HepG2 (cell line): ENCODE results near the gene ERCC6. TPM values are rescaled to one million over a fixed set of nuclear protein-coding genes. Genes with fewer than 3 reads are reported as not detected.

ENCODE experiments used
- ARID2 ChIP-seq: sonication (generic); formaldehyde crosslinking; IDR thresholded peaks from 2 replicates; pipeline ENCODE4 v1.8.1; 2022; ENCODE audit warnings: mild to moderate bottlenecking, missing genetic modification reagents, borderline replicate concordance
- DNMT1 ChIP-seq: sonication (generic); formaldehyde crosslinking; IDR thresholded peaks from 2 replicates; pipeline ENCODE4 v1.5.1; 2020; ENCODE audit warnings: mild to moderate bottlenecking, missing genetic modification reagents
- EP300 ChIP-seq, 3 experiments: sonication (generic) in 1 of 3; formaldehyde crosslinking in 1 of 3; IDR thresholded peaks; 2 replicates each; pipeline versions ENCODE4 v1.5.1 to v1.6.1; 2011 to 2020; ENCODE audit warnings: low read depth in 2 of 3, low read length in 2 of 3, borderline replicate concordance in 1 of 3, improper control_type of control experiment in 1 of 3, mild to moderate bottlenecking in 1 of 3, missing genetic modification reagents in 1 of 3, moderate library complexity in 1 of 3
- FOXA3 ChIP-seq: IDR thresholded peaks from 2 replicates; pipeline ENCODE4 v1.6.1; 2016; ENCODE audit warnings: missing genetic modification reagents, missing compliant biosample characterization
- HMG20A ChIP-seq: IDR thresholded peaks from 2 replicates; pipeline ENCODE4 v1.6.1; 2016; ENCODE audit warnings: borderline replicate concordance
- MED1 ChIP-seq: sonication (generic); formaldehyde crosslinking; IDR thresholded peaks from 2 replicates; pipeline ENCODE4 v1.4.0; 2020; ENCODE audit warnings: missing genetic modification reagents
- NFAT5 ChIP-seq: sonication (generic); formaldehyde crosslinking; IDR thresholded peaks from 2 replicates; pipeline ENCODE4 v1.4.0; 2020; ENCODE audit warnings: missing genetic modification reagents
- POGZ ChIP-seq: sonication (generic); formaldehyde crosslinking; IDR thresholded peaks from 2 replicates; pipeline ENCODE4 v1.4.0; 2020; ENCODE audit warnings: mild to moderate bottlenecking, missing genetic modification reagents
- POLR2AphosphoS2 ChIP-seq: IDR thresholded peaks from 2 replicates; pipeline ENCODE4 v1.6.1; 2011; ENCODE audit warnings: low read depth, low read length, improper control_type of control experiment
- RFX3 ChIP-seq: IDR thresholded peaks from 2 replicates; pipeline ENCODE4 v1.6.1; 2016; ENCODE audit warnings: missing biosample characterization, missing genetic modification reagents
- TEAD3 ChIP-seq: optimal IDR thresholded peaks from 2 replicates; pipeline ENCODE3; 2016; ENCODE audit warnings: borderline replicate concordance
- ZFY ChIP-seq: sonication (generic); formaldehyde crosslinking; IDR thresholded peaks from 2 replicates; pipeline ENCODE4 v1.4.0; 2020; ENCODE audit warnings: missing genetic modification reagents
- ZNF468 ChIP-seq: sonication (generic); formaldehyde crosslinking; IDR thresholded peaks from 2 replicates; pipeline ENCODE4 v1.8.0; 2022; ENCODE audit warnings: mild to moderate bottlenecking, moderate library complexity, missing genetic modification reagents
- polyA plus RNA-seq, 8 experiments: library from polyadenylated mRNA; depleted of rRNA in 3 of 8; stranded (reverse) in 7 of 8; unstranded in 1 of 8; fragments of >200 nt; fragmentation: Illumina TruSeq in 4 of 8; extraction: Trizol in 4 of 8; gene quantifications; 2 replicates each; pipeline versions ENCODE4 v1.2.1 to v1.2.3, GENCODE V29; 2011 to 2016; ENCODE audit warnings: low read depth in 4 of 8, missing spikeins in 1 of 8, mixed read lengths in 1 of 8; ENCODE audit not compliant: insufficient read depth in 1 of 8
- total RNA-seq, 5 experiments: library from RNA; depleted of rRNA; stranded (reverse); fragments of >200 nt; fragmentation: Illumina TruSeq; extraction: Trizol; gene quantifications; 2 replicates each; pipeline ENCODE4 v1.2.3, GENCODE V29; 2016; ENCODE audit warnings: low read depth in 1 of 5
- TF ChIP-seq, protein P1 (sequence below): IDR thresholded peaks from 2 replicates; pipeline ENCODE4 v1.6.1; 2016; ENCODE audit warnings: mild to moderate bottlenecking
- TF ChIP-seq, protein P2 (sequence below): sonication (generic); formaldehyde crosslinking; IDR thresholded peaks from 2 replicates; pipeline ENCODE4 v1.4.0; 2020; ENCODE audit warnings: missing genetic modification reagents, borderline replicate concordance
- TF ChIP-seq, protein P3 (sequence below): sonication (generic); formaldehyde crosslinking; IDR thresholded peaks from 2 replicates; pipeline ENCODE4 v1.4.0; 2020; ENCODE audit warnings: mild to moderate bottlenecking, missing genetic modification reagents

ERCC6 gene
- total and polyA plus RNA-seq, 2 of the 13 experiments (the other 11 are each of a cell fraction or from before 2014, with no cell fraction given), result 5.1 to 9.8 TPM

- TF ChIP-seq NFAT5 (CRISPR knock-in tag) (no peak; the same call in 1 of the 2 replicates), ZNF468 (no peak), POGZ (CRISPR knock-in tag) (peak; percentile 67), DNMT1 (CRISPR knock-in tag) (no peak; the same call in 1 of the 2 replicates), ARID2 (peak; percentile 90), MED1 (peak; percentile 59), RFX3 (CRISPR knock-in tag) (no peak), ZFY (CRISPR knock-in tag) (peak; percentile 96), TEAD3 (CRISPR knock-in tag) (peak; percentile 7), HMG20A (CRISPR knock-in tag) (no peak), EP300 (IDR thresholded peaks at IDR 0.05; ENCODE audit: low read depth in 2 of 2, low read length in 2 of 2) (no peak), EP300 (CRISPR knock-in tag; IDR thresholded peaks at IDR 0.05; ENCODE audit: borderline replicate concordance) (no peak), POLR2AphosphoS2 (no peak), FOXA3 (CRISPR knock-in tag) (no peak; the same call in none of the 2 replicates)
- TF ChIP-seq, protein P1, sequence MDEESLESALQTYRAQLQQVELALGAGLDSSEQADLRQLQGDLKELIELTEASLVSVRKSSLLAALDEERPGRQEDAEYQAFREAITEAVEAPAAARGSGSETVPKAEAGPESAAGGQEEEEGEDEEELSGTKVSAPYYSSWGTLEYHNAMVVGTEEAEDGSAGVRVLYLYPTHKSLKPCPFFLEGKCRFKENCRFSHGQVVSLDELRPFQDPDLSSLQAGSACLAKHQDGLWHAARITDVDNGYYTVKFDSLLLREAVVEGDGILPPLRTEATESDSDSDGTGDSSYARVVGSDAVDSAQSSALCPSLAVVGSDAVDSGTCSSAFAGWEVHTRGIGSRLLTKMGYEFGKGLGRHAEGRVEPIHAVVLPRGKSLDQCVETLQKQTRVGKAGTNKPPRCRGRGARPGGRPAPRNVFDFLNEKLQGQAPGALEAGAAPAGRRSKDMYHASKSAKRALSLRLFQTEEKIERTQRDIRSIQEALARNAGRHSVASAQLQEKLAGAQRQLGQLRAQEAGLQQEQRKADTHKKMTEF (CRISPR knock-in tag), result peak; percentile 73; the same call in 1 of the 2 replicates
- TF ChIP-seq, protein P2, sequence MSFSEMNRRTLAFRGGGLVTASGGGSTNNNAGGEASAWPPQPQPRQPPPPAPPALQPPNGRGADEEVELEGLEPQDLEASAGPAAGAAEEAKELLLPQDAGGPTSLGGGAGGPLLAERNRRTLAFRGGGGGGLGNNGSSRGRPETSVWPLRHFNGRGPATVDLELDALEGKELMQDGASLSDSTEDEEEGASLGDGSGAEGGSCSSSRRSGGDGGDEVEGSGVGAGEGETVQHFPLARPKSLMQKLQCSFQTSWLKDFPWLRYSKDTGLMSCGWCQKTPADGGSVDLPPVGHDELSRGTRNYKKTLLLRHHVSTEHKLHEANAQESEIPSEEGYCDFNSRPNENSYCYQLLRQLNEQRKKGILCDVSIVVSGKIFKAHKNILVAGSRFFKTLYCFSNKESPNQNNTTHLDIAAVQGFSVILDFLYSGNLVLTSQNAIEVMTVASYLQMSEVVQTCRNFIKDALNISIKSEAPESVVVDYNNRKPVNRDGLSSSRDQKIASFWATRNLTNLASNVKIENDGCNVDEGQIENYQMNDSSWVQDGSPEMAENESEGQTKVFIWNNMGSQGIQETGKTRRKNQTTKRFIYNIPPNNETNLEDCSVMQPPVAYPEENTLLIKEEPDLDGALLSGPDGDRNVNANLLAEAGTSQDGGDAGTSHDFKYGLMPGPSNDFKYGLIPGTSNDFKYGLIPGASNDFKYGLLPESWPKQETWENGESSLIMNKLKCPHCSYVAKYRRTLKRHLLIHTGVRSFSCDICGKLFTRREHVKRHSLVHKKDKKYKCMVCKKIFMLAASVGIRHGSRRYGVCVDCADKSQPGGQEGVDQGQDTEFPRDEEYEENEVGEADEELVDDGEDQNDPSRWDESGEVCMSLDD, result peak; percentile 79; the same call in 1 of the 2 replicates
- TF ChIP-seq, protein P3, sequence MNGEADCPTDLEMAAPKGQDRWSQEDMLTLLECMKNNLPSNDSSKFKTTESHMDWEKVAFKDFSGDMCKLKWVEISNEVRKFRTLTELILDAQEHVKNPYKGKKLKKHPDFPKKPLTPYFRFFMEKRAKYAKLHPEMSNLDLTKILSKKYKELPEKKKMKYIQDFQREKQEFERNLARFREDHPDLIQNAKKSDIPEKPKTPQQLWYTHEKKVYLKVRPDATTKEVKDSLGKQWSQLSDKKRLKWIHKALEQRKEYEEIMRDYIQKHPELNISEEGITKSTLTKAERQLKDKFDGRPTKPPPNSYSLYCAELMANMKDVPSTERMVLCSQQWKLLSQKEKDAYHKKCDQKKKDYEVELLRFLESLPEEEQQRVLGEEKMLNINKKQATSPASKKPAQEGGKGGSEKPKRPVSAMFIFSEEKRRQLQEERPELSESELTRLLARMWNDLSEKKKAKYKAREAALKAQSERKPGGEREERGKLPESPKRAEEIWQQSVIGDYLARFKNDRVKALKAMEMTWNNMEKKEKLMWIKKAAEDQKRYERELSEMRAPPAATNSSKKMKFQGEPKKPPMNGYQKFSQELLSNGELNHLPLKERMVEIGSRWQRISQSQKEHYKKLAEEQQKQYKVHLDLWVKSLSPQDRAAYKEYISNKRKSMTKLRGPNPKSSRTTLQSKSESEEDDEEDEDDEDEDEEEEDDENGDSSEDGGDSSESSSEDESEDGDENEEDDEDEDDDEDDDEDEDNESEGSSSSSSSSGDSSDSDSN, result peak; percentile 71
Observed at GRCh38 chr10:49538381-49539319, at the start of gene ERCC6 (continued).
